ENCODE measurements around the gene ATP5F1D. TPM values are rescaled to one million over a fixed set of nuclear protein-coding genes. Genes with fewer than 3 reads are reported as not detected.

ATP5F1D gene
- total RNA-seq, 2 experiments from 2014 or later, result 151 to 166 TPM

- peaks cover 2% of the 10 kb centered on the region for H3K27me3 Mint-ChIP-seq
- peak; percentile 99 for DNase-seq
- ChIA-PET CTCF (interaction anchor here (1.0 to 11.3 kb wide), 8 partner anchors 9 to 535 kb away, joined by 3 to 299 read pairs (median 6); partner anchors contain the start of gene ATP5F1D), POLR2A (interaction anchor here (0.6 to 1.4 kb wide), 11 partner anchors 9 to 360 kb away, joined by 3 to 45 read pairs (median 4); partner anchors contain the start of gene ATP5F1D)
- peaks cover 67% of the 10 kb centered on the region for H3K4me1 Mint-ChIP-seq
- H3K9me3 Mint-ChIP-seq, result no peaks in the 10 kb centered on the region
- peak within 1 kb of the TSS; percentile 88 for H3K4me3 Mint-ChIP-seq
- peak within 1 kb of the TSS; percentile 90 for H3K27ac Mint-ChIP-seq
- H3K36me3 Mint-ChIP-seq (ENCODE audit: low read depth), result peaks cover 40% of the 10 kb centered on the region
These were observed 27.5 kb downstream of the ATP5F1D start, which contains the start of gene CIRBP for GRCh38 chr19:1269065-1269477. Gene CIRBP, plus strand, starts transcription at chr19:1269332. Its CDS starts 1,602 bp downstream, at chr19:1270934.

DNA sequence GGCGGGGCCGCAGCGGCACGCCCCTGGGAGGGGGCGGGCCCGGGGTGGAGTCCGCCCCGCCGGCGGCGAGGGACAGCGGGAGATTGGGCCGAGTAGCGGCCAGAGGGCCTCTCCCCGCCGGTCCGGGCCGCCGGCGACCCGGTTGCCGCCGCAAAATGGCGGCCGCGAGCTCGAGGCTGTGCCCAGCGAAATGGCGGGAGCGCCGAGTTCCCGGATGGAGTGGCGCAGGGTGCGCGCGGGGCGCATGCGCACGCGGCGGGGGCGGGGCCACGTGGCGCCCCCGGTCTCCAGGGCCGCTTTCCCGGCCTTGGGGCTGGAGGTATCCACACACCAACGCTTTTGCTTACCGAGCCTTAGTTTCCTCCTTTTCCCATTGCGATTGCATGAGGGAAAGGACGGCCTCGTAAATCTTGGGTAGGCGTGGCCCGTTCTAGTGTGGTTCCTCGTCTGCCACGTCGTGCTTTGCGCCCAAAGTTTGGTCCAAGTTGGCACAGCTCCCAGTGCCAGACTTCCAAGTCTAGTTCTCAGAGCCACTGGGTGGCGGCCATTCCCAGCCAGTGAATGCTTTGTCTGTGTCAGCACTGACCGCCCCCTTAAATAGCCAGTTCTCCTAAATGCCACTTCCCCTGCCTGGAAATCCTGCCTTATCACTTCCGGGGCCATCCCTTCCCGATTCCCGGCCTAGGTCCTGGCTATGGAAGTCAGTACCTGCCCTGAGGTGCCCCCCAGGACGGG lies 28.1 kb downstream of the ATP5F1D start:
- peak; percentile 87 for DNase-seq
- Mint-ChIP-seq H3K9me3 (no peaks in the 10 kb centered on the region), H3K27ac (peak overlapping the region; percentile 90), H3K27me3 (peaks cover 2% of the 10 kb centered on the region), H3K4me1 (peaks cover 70% of the 10 kb centered on the region), H3K36me3 (ENCODE audit: low read depth) (peaks cover 44% of the 10 kb centered on the region), H3K4me3 (peak overlapping the region; percentile 88)
- ChIA-PET CTCF (interaction anchor here (1.0 to 11.3 kb wide), 8 partner anchors 9 to 535 kb away, joined by 3 to 299 read pairs (median 6); partner anchors contain the start of gene ATP5F1D), POLR2A (interaction anchor here (1.0 to 1.4 kb wide), 6 partner anchors 9 to 243 kb away, joined by 3 to 45 read pairs (median 6); partner anchors contain the start of gene ATP5F1D)

- H3K36me3 Mint-ChIP-seq (ENCODE audit: low read depth), result peaks cover 45% of the 10 kb centered on the region
- POLR2A ChIA-PET, result no interaction called here
- CTCF ChIA-PET, result interaction anchor here (1.7 to 11.3 kb wide), 2 partner anchors 21 to 27 kb away, joined by 10 to 299 read pairs; partner anchors contain the start of gene ATP5F1D
- DNase-seq, result no peak
- H3K27ac Mint-ChIP-seq, result peak overlapping the region; percentile 90
- H3K27me3 Mint-ChIP-seq, result peaks cover 2% of the 10 kb centered on the region
- no peaks in the 10 kb centered on the region for H3K9me3 Mint-ChIP-seq
- peaks cover 67% of the 10 kb centered on the region for H3K4me1 Mint-ChIP-seq
- peak overlapping the region; percentile 88 for H3K4me3 Mint-ChIP-seq
These were observed 28.8 kb downstream of the ATP5F1D start for GRCh38 chr19:1270213-1270853.

DNA sequence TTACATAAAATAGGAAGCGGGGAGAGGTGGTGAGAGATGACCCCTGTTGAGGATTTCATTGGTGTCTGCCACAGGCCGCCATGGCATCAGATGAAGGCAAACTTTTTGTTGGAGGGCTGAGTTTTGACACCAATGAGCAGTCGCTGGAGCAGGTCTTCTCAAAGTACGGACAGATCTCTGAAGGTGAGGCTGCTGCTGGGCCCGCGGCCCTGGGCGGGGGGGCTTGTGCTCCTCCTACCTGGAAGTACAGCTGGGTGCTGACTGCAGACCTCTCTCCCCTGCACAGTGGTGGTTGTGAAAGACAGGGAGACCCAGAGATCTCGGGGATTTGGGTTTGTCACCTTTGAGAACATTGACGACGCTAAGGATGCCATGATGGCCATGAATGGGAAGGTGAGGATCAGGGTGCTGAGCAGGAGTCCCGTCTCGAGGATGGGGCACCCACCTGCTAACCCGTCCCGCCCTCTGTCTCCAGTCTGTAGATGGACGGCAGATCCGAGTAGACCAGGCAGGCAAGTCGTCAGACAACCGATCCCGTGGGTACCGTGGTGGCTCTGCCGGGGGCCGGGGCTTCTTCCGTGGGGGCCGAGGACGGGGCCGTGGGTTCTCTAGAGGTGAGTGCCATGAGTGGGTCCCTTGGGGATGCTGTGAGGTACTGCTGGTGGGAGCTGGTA lies 29.4 kb downstream of the ATP5F1D start:
- Mint-ChIP-seq H3K9me3 (no peaks in the 10 kb centered on the region), H3K4me1 (peaks cover 62% of the 10 kb centered on the region), H3K4me3 (peak overlapping the region; percentile 88), H3K27ac (peak overlapping the region; percentile 90), H3K27me3 (peaks cover 2% of the 10 kb centered on the region), H3K36me3 (ENCODE audit: low read depth) (peaks cover 45% of the 10 kb centered on the region)
- CTCF ChIA-PET, result interaction anchor here (0.6 kb wide), 1 partner anchor 77 kb away, joined by 3 read pairs; no protein-coding TSS in a partner anchor
- POLR2A ChIA-PET, result interaction anchor here (0.6 kb wide), 1 partner anchor 10 kb away, joined by 3 read pairs; no protein-coding TSS in a partner anchor
- no peak for DNase-seq

GRCh38 chr19:1271528-1272422 lies 30.2 kb downstream of the ATP5F1D start:
- H3K9me3 Mint-ChIP-seq, result no peaks in the 10 kb centered on the region
- ChIA-PET CTCF (interaction anchor here (0.6 to 4.4 kb wide), 2 partner anchors 27 to 78 kb away, joined by 3 to 34 read pairs; no protein-coding TSS in a partner anchor), POLR2A (interaction anchor here (0.6 to 1.6 kb wide), 2 partner anchors 9 to 27 kb away, joined by 3 to 4 read pairs; no protein-coding TSS in a partner anchor)
- H3K27ac Mint-ChIP-seq, result peak overlapping the region; percentile 90
- DNase-seq, result no peak
- H3K4me1 Mint-ChIP-seq, result peaks cover 63% of the 10 kb centered on the region
- peaks cover 2% of the 10 kb centered on the region for H3K27me3 Mint-ChIP-seq
- H3K36me3 Mint-ChIP-seq (ENCODE audit: low read depth), result peaks cover 49% of the 10 kb centered on the region
- peak overlapping the region; percentile 88 for H3K4me3 Mint-ChIP-seq

GRCh38 chr19:1272423-1273262 lies 31.1 kb downstream of the ATP5F1D start:
- no peaks in the 10 kb centered on the region for H3K27me3 Mint-ChIP-seq
- H3K4me3 Mint-ChIP-seq, result peak overlapping the region; percentile 27
- ChIA-PET CTCF (interaction anchor here (0.6 to 4.4 kb wide), 5 partner anchors 28 to 521 kb away, joined by 3 to 34 read pairs (median 4); partner anchors contain the start of gene CBARP), POLR2A (interaction anchor here (1.6 kb wide), 1 partner anchor 28 kb away, joined by 4 read pairs; no protein-coding TSS in a partner anchor)
- no peaks in the 10 kb centered on the region for H3K9me3 Mint-ChIP-seq
- H3K36me3 Mint-ChIP-seq (ENCODE audit: low read depth), result peaks cover 51% of the 10 kb centered on the region
- DNase-seq, result no peak
- H3K4me1 Mint-ChIP-seq, result peaks cover 59% of the 10 kb centered on the region
- H3K27ac Mint-ChIP-seq, result peak overlapping the region; percentile 60

DNA sequence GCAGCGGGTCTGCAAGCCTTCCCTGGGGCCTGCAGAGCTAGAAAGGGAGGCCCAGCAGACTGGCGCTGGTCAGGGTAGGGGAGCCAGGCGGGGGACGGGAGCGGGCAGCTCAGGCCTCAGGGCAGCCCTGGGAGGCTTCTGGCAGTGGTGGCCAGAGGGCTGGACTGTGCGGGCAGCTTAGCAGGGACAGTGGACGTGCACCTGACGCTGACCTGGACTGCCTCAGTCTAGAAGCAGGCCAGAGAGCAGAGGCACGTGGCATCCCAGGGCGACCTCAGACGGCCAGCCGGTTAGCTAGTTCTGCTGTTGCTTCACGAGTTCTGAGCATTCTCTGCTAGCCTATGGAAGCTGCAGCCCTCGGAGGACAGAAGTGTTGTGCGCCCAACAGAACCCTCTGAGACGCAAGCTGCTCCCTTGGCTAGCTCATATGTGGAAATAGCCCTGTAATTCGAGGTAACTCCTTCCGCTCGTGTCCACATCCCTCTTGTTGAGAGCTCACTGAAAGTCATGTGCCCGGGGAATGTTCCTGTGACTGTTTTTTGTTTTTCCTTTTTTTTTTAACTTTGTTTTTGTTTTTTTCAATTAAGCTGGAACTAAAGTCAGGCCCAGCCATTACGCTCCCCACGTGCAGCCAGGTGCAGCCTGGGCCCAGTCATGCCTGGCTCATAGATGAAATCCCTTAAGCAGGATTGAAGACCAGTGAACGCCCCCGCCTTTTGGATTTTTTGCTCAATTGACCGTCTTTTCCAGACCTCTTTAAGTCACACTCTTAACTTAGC lies 31.9 kb downstream of the ATP5F1D start:
- Mint-ChIP-seq H3K9me3 (no peaks in the 10 kb centered on the region), H3K4me1 (peaks cover 59% of the 10 kb centered on the region), H3K36me3 (ENCODE audit: low read depth) (peaks cover 55% of the 10 kb centered on the region), H3K27ac (peak overlapping the region; percentile 78), H3K4me3 (peak overlapping the region; percentile 25), H3K27me3 (no peaks in the 10 kb centered on the region)
- DNase-seq, result no peak
- ChIA-PET POLR2A (interaction anchor here (0.7 to 1.6 kb wide), 2 partner anchors 24 to 29 kb away, joined by 3 to 4 read pairs; no protein-coding TSS in a partner anchor), CTCF (interaction anchor here (0.6 to 4.4 kb wide), 5 partner anchors 29 to 520 kb away, joined by 3 to 34 read pairs (median 4); partner anchors contain the start of gene CBARP)

DNA sequence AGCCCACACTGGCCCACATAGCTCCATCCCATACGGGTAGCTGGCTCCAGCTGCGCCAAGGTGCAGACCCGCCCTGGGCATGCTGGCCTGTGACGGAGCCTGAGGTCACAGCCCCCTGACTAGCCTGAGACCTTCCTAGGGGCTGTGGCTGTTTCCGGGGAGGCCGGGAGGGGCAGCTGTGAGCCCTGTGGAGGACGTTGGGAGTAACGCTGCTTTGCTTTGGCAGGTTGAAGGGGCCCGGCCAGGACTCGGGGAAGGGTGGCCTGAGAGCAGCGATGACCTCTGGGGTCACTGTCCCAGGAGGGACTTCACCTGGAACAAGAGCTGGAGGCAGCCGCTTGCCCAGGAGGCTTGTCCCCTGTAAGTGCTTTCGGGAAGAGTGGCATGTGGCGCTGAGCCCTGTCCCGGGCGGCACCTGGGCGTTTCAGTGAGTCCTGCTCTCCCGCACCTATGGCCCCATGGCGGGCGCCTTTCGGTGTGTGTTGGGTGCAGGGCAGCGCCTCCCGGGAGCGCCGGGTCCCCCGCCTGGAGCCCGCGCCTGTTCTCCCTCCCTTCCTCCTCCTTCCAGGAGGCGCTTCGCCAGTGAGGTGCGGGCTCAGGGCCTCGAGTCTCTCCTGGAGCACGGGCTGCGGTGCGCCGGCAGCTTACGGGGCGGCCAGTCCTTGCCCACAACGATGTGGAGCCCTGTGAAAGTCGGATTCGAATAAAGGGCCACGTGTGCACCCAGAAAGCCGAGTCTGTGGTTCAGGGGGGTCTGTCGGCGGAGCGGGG lies 32.7 kb downstream of the ATP5F1D start:
- Mint-ChIP-seq H3K27ac (peak overlapping the region; percentile 79), H3K4me3 (peak overlapping the region; percentile 63), H3K36me3 (ENCODE audit: low read depth) (peaks cover 55% of the 10 kb centered on the region), H3K27me3 (no peaks in the 10 kb centered on the region), H3K9me3 (no peaks in the 10 kb centered on the region), H3K4me1 (peaks cover 53% of the 10 kb centered on the region)
- DNase-seq, result no peak
- CTCF ChIA-PET, result interaction anchor here (4.4 kb wide), 1 partner anchor 30 kb away, joined by 34 read pairs; no protein-coding TSS in a partner anchor
- POLR2A ChIA-PET, result no interaction called here

DNA sequence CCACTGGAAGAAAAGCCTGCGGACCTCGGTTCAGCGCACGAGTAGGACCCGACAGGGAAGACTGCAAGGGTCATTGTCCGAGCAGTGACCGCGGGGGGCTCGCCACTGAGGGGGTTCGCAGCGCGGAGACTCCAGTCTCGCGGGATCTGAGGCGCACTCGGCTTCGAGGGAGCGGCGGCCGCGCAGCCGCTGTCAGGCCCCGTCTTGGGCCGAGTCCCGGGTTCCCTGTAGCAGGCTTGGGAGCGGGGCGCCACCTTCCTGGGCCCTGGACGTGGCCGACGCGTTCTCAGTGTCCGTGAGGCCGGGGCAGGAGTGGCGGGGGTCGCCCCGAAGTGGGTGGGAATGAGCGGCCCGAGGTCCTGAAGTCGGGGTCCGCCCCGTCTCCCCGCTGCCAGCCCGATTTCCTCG lies 33.3 kb downstream of the ATP5F1D start:
- H3K27ac Mint-ChIP-seq, result no peak overlapping the region
- H3K4me1 Mint-ChIP-seq, result peaks cover 57% of the 10 kb centered on the region
- no peaks in the 10 kb centered on the region for H3K27me3 Mint-ChIP-seq
- POLR2A ChIA-PET, result interaction anchor here (1.4 kb wide), 1 partner anchor 22 kb away, joined by 3 read pairs; no protein-coding TSS in a partner anchor
- H3K36me3 Mint-ChIP-seq (ENCODE audit: low read depth), result peaks cover 57% of the 10 kb centered on the region
- no peaks in the 10 kb centered on the region for H3K9me3 Mint-ChIP-seq
- CTCF ChIA-PET, result interaction anchor here (1.0 to 4.4 kb wide), 4 partner anchors 9 to 235 kb away, joined by 3 to 34 read pairs (median 9); partner anchors contain the start of genes ABCA7 and ATP5F1D
- no peak for DNase-seq
- peak overlapping the region; percentile 63 for H3K4me3 Mint-ChIP-seq
